GM13977 (cell line): Measurements from ENCODE around the gene MYRIP.
"Not testable (repeated sequence)": the region's sequence is repeated elsewhere in the genome, so short reads cannot be mapped to it uniquely, and the experiment has no call there.

ENCODE experiments used
- DNase-seq: peaks from one replicate; pipeline ENCODE4 v3.0.0; 2012; ENCODE audit warnings: low spot score
- in situ Hi-C: fragments of 300-500 bp; cut with MboI; formaldehyde crosslinking; loops from one replicate; pipeline ENCODE4 v1.12.0; 2022; ENCODE audit warnings: low sequenced_read_pairs, low pct_unique_long_range_greater_than_20kb, mixed read lengths, inconsistent platforms; ENCODE audit not compliant: unreplicated experiment
- TF ChIP-seq, protein P1 (sequence below): IDR thresholded peaks from 2 replicates; pipeline ENCODE4 v1.5.1; 2012; ENCODE audit warnings: mild to moderate bottlenecking, control low read depth; ENCODE audit not compliant: insufficient read depth; ENCODE audit errors: extremely low read depth, missing control alignments

The MYRIP gene

GRCh38 chr3:40057786-40058185 is 248.4 kb downstream of the MYRIP start:
- TF ChIP-seq, protein P1, sequence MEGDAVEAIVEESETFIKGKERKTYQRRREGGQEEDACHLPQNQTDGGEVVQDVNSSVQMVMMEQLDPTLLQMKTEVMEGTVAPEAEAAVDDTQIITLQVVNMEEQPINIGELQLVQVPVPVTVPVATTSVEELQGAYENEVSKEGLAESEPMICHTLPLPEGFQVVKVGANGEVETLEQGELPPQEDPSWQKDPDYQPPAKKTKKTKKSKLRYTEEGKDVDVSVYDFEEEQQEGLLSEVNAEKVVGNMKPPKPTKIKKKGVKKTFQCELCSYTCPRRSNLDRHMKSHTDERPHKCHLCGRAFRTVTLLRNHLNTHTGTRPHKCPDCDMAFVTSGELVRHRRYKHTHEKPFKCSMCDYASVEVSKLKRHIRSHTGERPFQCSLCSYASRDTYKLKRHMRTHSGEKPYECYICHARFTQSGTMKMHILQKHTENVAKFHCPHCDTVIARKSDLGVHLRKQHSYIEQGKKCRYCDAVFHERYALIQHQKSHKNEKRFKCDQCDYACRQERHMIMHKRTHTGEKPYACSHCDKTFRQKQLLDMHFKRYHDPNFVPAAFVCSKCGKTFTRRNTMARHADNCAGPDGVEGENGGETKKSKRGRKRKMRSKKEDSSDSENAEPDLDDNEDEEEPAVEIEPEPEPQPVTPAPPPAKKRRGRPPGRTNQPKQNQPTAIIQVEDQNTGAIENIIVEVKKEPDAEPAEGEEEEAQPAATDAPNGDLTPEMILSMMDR, result no peak
- in situ Hi-C loops, result no loop called here

GRCh38 chr3:40068636-40069035 is 259.2 kb downstream of the MYRIP start:
- in situ Hi-C loops, result no loop called here
- DNase-seq, result no peak
- TF ChIP-seq, protein P1, result no peak

More at GRCh38 chr3:40057786-40058185, 248.4 kb downstream of the MYRIP start:
- no peak for DNase-seq

- DNase-seq, result no peak
- in situ Hi-C loops, result no loop called here
- TF ChIP-seq, protein P1, result no peak
These were observed 261.4 kb downstream of the MYRIP start for GRCh38 chr3:40070816-40071215.

DNA sequence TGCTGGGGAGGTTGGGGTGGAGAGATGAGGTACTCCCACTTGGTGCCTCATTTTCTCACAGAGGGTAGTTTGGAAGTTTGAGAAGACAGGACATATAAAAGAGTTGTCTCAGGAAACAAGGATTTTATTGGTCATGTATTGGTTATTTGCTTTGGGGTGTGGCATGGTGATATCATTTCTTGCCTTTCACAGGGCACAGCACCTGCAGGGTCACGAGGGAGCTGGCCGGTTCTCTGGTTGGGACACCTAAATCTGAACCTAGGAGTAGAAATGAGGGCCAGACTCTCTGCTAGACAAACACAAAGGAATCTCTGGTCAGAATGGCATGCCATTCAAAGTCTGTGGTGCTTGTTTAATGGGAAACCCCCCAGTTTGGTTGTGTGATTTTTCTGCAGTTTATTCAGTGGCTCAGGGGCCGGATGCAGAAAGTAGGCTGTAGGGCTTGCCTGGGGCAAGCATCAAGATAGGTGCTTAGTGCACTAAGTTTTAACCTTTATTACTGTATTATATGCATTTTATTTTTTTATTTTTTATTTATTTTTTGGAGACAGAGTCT is 262.4 kb downstream of the MYRIP start:
- TF ChIP-seq, protein P1, result no peak
- in situ Hi-C loops, result no loop called here
- DNase-seq, result no peak

- TF ChIP-seq, protein P1, result no peak
- DNase-seq, result no peak
- in situ Hi-C loops, result no loop called here
These were observed 264.1 kb downstream of the MYRIP start for GRCh38 chr3:40073310-40074007.

GRCh38 chr3:40077139-40077538 is 267.7 kb downstream of the MYRIP start:
- in situ Hi-C loops, DNase-seq: not testable (repeated sequence)

GRCh38 chr3:40077828-40078492 is 268.6 kb downstream of the MYRIP start:
- in situ Hi-C loops, DNase-seq: not testable (repeated sequence)
